Fibroblast of peridontal ligament (primary cell): Measurements from ENCODE around the gene APBB2.
"Not testable (repeated sequence)": the region's sequence is repeated elsewhere in the genome, so short reads cannot be mapped to it uniquely, and the experiment has no call there.

Experiments
- DNase-seq: peaks from one replicate; pipeline ENCODE4 v3.0.0-alpha.2; 2010; ENCODE audit errors: extremely low read depth

Gene APBB2

GRCh38 chr4:41022116-41022515 is 192.2 kb downstream of the APBB2 start:
- peak; percentile 18 for DNase-seq

GRCh38 chr4:41015016-41015675 is 199.2 kb downstream of the APBB2 start:
- no peak for DNase-seq

- DNase-seq: no peak
Measured at GRCh38 chr4:41014158-41014557, 200.2 kb downstream of the APBB2 start.

- DNase-seq: no peak
Measured at GRCh38 chr4:41013746-41014145, 200.6 kb downstream of the APBB2 start.

- no peak for DNase-seq
Measured at GRCh38 chr4:41012911-41013310, 201.4 kb downstream of the APBB2 start.

- DNase-seq: peak; percentile 34
Measured at GRCh38 chr4:41012293-41012692, 202.0 kb downstream of the APBB2 start.

GRCh38 chr4:41009411-41009810 is 204.9 kb downstream of the APBB2 start:
- peak; percentile 72 for DNase-seq

- no peak for DNase-seq
Measured at GRCh38 chr4:41006141-41006540, 208.2 kb downstream of the APBB2 start.

GRCh38 chr4:41002309-41002708 is 212.0 kb downstream of the APBB2 start:
- DNase-seq: no peak

GRCh38 chr4:41000356-41000755 is 214.0 kb downstream of the APBB2 start:
- no peak for DNase-seq

GRCh38 chr4:40998675-40999358 is 215.5 kb downstream of the APBB2 start:
- DNase-seq: no peak

- peak; percentile 70 for DNase-seq
Measured at GRCh38 chr4:40995850-40996249, 218.5 kb downstream of the APBB2 start.

- peak; percentile 49 for DNase-seq
Measured at GRCh38 chr4:40994321-40994720, 220.0 kb downstream of the APBB2 start.

GRCh38 chr4:40993296-40993693 is 221.0 kb downstream of the APBB2 start:
- DNase-seq: not testable (repeated sequence)

GRCh38 chr4:40992472-40993295 is 221.7 kb downstream of the APBB2 start:
- DNase-seq: peak; percentile 46

GRCh38 chr4:40991908-40992307 is 222.4 kb downstream of the APBB2 start:
- no peak for DNase-seq

- DNase-seq: no peak
Measured at GRCh38 chr4:40990899-40991265, 223.5 kb downstream of the APBB2 start.

GRCh38 chr4:40990236-40990898 is 224.0 kb downstream of the APBB2 start:
- DNase-seq: peak; percentile 97

GRCh38 chr4:40987151-40987550 is 227.2 kb downstream of the APBB2 start:
- no peak for DNase-seq

GRCh38 chr4:40986375-40986774 is 228.0 kb downstream of the APBB2 start:
- no peak for DNase-seq

- DNase-seq: peak; percentile 33
Measured at GRCh38 chr4:40984051-40984450, 230.3 kb downstream of the APBB2 start.

- no peak for DNase-seq
Measured at GRCh38 chr4:40980318-40980883, 233.9 kb downstream of the APBB2 start.
